Measurements from ENCODE around the gene OCA2. TPM values are rescaled to one million over a fixed set of nuclear protein-coding genes. Genes with fewer than 3 reads are reported as not detected.

The OCA2 gene
- total RNA-seq, 1 donor from 2014 or later = 0.26 TPM

DNA sequence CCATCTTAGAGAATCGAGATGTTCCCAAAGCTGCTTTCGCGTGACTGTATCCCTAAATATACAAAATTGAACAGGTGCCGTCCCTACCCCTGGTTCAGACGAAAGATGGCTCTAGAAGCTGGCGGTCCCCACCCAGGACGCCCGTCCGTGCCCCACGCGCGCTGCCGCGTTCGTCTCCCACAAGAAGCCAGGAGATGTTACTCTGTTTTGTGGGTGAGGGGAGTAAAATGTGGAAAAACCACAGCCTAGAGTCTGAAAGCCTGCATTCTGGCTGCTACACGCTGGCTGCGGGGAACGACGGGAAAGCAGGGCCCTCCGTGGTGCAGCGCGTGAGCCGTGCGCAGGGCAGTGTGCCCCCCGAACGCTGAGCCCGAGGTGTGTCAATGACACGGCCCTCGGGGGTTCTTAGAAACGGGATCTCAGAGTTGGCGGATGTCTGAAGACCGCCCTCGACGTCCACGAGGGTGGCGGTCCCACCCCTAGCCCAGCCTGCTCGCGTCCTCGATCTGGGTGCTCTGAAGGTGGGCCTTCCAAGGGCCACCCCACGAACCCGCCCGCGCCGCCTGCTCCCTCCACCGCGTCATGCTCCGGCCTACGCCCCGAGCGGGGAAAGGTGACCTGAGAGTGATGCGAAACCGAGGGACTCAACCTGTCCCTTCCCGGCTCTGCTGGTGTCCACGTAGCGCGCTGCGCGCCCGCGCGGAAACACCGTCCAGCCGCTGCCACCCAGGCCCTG is 95.6 kb downstream of the OCA2 start:
- Histone ChIP-seq H3K4me3 (ENCODE audit: low read depth, low read length) (no peak overlapping the region), H3K27me3 (ENCODE audit: control insufficient read depth, insufficient read depth, low read length) (no peaks in the 10 kb centered on the region), H3K36me3 (ENCODE audit: control insufficient read depth, insufficient read depth, low read length) (no peaks in the 10 kb centered on the region)
- TF ChIP-seq, protein P1, sequence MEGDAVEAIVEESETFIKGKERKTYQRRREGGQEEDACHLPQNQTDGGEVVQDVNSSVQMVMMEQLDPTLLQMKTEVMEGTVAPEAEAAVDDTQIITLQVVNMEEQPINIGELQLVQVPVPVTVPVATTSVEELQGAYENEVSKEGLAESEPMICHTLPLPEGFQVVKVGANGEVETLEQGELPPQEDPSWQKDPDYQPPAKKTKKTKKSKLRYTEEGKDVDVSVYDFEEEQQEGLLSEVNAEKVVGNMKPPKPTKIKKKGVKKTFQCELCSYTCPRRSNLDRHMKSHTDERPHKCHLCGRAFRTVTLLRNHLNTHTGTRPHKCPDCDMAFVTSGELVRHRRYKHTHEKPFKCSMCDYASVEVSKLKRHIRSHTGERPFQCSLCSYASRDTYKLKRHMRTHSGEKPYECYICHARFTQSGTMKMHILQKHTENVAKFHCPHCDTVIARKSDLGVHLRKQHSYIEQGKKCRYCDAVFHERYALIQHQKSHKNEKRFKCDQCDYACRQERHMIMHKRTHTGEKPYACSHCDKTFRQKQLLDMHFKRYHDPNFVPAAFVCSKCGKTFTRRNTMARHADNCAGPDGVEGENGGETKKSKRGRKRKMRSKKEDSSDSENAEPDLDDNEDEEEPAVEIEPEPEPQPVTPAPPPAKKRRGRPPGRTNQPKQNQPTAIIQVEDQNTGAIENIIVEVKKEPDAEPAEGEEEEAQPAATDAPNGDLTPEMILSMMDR (IDR thresholded peaks at IDR 0.05; ENCODE audit: insufficient read depth, low read length, severe bottlenecking) = no peak
- FAIRE-seq = no peak
- no peak for DNase-seq (ENCODE audit: low read depth)

DNA sequence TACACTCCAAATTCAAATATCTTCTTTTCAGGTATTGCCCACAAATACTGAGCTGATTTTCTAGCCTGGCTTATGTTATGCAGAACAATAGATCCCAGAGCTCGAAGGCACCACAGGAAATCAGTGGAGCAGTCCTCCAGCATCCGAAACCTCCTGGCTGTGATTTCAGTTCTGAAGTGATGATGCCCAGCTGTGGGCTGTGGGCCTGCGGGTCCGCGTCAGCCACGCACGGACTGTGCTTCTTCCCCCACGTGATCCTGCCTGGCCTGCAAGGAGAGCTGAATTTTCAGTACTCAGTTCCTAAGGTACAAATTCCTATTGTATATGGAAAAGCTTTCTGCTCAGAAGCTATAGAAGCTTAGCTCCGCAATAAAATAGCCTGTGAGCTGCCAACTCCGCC is 96.2 kb downstream of the OCA2 start:
- TF ChIP-seq, protein P1 (IDR thresholded peaks at IDR 0.05; ENCODE audit: insufficient read depth, low read length, severe bottlenecking) = no peak
- FAIRE-seq (no peak), DNase-seq (ENCODE audit: low read depth) (no peak)
- Histone ChIP-seq H3K36me3 (ENCODE audit: control insufficient read depth, insufficient read depth, low read length) (no peaks in the 10 kb centered on the region), H3K4me3 (ENCODE audit: low read depth, low read length) (no peak overlapping the region), H3K27me3 (ENCODE audit: control insufficient read depth, insufficient read depth, low read length) (no peaks in the 10 kb centered on the region)

DNA sequence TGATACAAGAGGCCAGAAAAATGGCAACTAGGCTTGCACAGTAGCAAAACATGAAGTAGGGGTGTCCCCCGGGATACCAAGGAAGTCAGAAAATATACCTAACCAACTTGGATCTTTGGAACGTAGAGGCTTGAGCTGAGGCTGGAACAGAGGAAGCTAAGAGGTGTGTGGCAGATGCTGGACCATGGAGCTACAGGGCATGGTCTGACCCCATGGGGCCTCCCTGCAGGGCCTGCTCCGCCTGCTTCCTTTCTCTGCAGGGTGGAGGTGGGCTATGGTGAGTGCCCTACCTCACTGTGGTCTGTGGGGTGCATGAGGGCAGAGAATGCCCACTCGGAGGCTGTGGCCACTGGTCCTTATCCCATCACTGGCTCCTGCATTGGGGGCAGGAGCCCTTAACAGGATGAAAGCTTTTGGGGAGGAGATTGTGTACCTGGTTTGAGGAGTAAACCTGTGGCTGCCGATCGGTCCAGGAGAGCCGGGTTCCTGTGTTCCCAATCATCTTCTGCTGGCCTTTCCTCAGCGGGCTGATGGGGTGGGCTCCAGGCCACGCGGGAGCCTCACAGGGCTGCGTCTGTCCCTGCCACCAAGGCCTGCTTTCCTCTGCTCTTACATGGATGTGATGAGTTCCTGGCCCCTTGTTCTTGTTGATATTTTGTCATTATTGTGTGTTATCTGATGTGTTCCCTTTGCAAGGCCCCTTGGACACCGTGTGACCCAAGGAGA is 96.8 kb downstream of the OCA2 start:
- Histone ChIP-seq H3K27me3 (ENCODE audit: control insufficient read depth, insufficient read depth, low read length) (no peaks in the 10 kb centered on the region), H3K36me3 (ENCODE audit: control insufficient read depth, insufficient read depth, low read length) (no peaks in the 10 kb centered on the region), H3K4me3 (ENCODE audit: low read depth, low read length) (no peak overlapping the region)
- TF ChIP-seq, protein P1 (IDR thresholded peaks at IDR 0.05; ENCODE audit: insufficient read depth, low read length, severe bottlenecking) = no peak
- FAIRE-seq = peak; percentile 47
- no peak for DNase-seq (ENCODE audit: low read depth)

DNA sequence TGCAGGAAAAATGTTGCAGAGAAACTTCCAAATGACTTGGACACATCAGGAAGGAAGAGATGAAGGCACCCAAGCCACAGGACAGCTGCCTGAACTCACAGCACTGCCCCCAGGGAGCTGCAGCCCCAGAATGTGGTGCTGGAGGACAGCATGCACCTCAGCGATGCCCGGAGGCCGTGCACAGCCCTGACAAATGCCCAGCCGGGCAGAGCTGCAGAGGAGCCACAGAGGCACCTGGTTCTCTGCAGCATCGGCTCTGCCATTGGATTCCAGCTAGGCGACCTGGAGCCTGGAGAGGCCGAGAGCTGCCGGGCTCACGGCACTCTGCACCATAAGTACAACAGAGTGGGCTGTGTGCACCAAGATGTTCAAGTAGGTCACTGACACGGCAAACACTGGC is 97.5 kb downstream of the OCA2 start:
- no peaks in the 10 kb centered on the region for H3K27me3 ChIP-seq (ENCODE audit: control insufficient read depth, insufficient read depth, low read length)
- DNase-seq (ENCODE audit: low read depth) (no peak), FAIRE-seq (no peak)
- H3K36me3 ChIP-seq (ENCODE audit: control insufficient read depth, insufficient read depth, low read length) = no peaks in the 10 kb centered on the region
- TF ChIP-seq, protein P1 (IDR thresholded peaks at IDR 0.05; ENCODE audit: insufficient read depth, low read length, severe bottlenecking) = no peak
- no peak overlapping the region for H3K4me3 ChIP-seq (ENCODE audit: low read depth, low read length)

DNA sequence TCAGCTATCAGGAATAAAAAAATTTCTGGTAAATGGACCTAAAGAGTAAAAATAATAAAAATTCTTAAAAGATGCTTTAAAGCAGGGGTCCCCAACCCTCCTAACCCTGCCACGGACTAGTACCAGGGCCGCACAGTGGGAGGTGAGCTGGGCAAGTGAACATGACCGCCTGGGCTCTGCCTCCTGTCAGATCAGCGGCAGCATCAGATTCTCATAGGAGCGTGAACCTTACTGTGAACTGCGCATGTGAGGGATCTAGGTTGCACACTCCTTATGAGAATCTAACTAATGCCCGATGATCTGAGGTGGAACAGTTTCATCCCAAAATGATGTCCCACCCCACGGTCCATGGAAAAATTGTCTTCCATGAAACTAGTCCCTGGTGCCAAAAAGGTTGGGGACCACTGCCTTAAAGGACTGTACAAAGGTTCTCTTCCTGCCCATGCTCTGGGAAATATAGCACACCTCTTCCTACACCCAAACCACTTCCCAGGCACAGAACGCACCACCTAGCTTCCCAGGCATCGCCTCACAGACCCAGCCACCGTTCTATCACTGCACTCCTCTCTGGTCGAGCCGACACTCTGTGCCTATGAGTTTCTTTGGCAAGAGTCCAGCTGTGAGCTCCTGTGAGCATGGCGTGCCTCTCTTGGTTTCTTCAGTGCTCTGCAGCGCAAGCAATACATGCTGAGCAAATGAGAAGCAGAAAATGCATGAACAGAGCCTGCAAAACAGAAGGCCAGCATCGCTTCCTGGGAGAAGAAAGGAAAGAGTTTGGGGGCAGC is 104.9 kb downstream of the OCA2 start:
- Histone ChIP-seq H3K27me3 (ENCODE audit: control insufficient read depth, insufficient read depth, low read length) (no peaks in the 10 kb centered on the region), H3K36me3 (ENCODE audit: control insufficient read depth, insufficient read depth, low read length) (no peaks in the 10 kb centered on the region), H3K4me3 (ENCODE audit: low read depth, low read length) (no peak overlapping the region)
- DNase-seq (ENCODE audit: low read depth) (no peak), FAIRE-seq (no peak)
- TF ChIP-seq, protein P1 (IDR thresholded peaks at IDR 0.05; ENCODE audit: insufficient read depth, low read length, severe bottlenecking) = no peak
